ENCODE measurements around the gene OSBPL5.
"Not testable (repeated sequence)": the region's sequence is repeated elsewhere in the genome, so short reads cannot be mapped to it uniquely, and the experiment has no call there.

DNA sequence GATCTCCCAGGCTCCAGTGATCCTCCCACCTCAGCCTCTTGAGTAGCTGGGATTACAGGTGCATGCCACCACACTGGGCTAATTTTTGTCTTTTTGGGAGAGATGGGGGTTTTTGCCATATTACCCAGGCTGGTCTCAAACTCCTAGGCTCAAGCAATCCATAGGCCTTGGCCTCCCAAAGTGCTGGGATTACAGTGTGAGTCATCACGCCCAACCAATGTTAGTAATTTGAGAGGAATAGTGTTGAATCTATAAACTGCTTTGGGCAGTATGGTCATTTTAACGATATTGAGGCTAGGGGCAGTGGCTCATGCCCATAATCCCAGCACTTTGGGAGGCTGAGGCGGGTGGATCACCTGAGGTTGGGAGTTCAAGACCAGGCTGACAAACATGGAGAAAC, 98.8 kb downstream of the OSBPL5 start:
- TF ChIP-seq, protein P1, sequence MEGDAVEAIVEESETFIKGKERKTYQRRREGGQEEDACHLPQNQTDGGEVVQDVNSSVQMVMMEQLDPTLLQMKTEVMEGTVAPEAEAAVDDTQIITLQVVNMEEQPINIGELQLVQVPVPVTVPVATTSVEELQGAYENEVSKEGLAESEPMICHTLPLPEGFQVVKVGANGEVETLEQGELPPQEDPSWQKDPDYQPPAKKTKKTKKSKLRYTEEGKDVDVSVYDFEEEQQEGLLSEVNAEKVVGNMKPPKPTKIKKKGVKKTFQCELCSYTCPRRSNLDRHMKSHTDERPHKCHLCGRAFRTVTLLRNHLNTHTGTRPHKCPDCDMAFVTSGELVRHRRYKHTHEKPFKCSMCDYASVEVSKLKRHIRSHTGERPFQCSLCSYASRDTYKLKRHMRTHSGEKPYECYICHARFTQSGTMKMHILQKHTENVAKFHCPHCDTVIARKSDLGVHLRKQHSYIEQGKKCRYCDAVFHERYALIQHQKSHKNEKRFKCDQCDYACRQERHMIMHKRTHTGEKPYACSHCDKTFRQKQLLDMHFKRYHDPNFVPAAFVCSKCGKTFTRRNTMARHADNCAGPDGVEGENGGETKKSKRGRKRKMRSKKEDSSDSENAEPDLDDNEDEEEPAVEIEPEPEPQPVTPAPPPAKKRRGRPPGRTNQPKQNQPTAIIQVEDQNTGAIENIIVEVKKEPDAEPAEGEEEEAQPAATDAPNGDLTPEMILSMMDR (IDR thresholded peaks at IDR 0.05): not testable (repeated sequence)
- not testable (repeated sequence) for TF ChIP-seq POLR2A (IDR thresholded peaks at IDR 0.05)

All from uterus (tissue), 2 donors.